Endothelial cell of umbilical vein (primary cell): ENCODE results near the gene IQGAP3. TPM values are rescaled to one million over a fixed set of nuclear protein-coding genes. Genes with fewer than 3 reads are reported as not detected.

Source experiments
- BruUV-seq: library from RNA; stranded (reverse); fragments of 400-500 nt; replicated peaks from 2 replicates; lab custom pipeline; 2021; lab: Mats Ljungman, UMichigan
- CTCF ChIA-PET: fragments of 300-600, 350-600 bp; sonication (Branson Sonifier 250); formaldehyde crosslinking; loops from one replicate; lab custom pipeline; 2021; ENCODE audit warnings: antibody characterized with exemption, inconsistent platforms; lab: Charles Lee
- POLR2A ChIA-PET: fragments of 300-600, 350-600 bp; sonication (Branson Sonifier 250); formaldehyde crosslinking; loops from one replicate; lab custom pipeline; 2021; ENCODE audit warnings: antibody characterized with exemption, inconsistent platforms; lab: Charles Lee
- DNase-seq: peaks from one replicate; pipeline ENCODE4 v3.0.0-alpha.2; 2011; ENCODE audit warnings: low read depth, low spot score
- FAIRE-seq: peaks from 2 replicates; lab custom pipeline; 2011; peaks lifted over from hg19 to GRCh38; lab: Jason Lieb, UNC
- H2AFZ ChIP-seq: 2 replicates; pipeline ENCODE4 v1.6.0; 2012; ENCODE audit warnings: low read depth, low read length, control low read depth, inconsistent platforms
- H3K27ac ChIP-seq: 2 replicates; pipeline ENCODE4 v1.5.1; 2011; ENCODE audit warnings: low read depth, mild to moderate bottlenecking, control low read depth, low read length, moderate library complexity; ENCODE audit not compliant: insufficient read depth
- H3K27me3 ChIP-seq, 2 experiments: 2 replicates each; pipeline versions ENCODE4 v1.6.0 to v1.6.1; 2011; ENCODE audit warnings: low read length in 2 of 2, mixed read lengths in 1 of 2; ENCODE audit not compliant: control insufficient read depth in 2 of 2, insufficient read depth in 2 of 2
- H3K36me3 ChIP-seq, 2 experiments: 2 replicates in 1 of 2; 3 replicates in 1 of 2; pipeline ENCODE4 v1.5.1; 2011; ENCODE audit warnings: low read length in 2 of 2, mild to moderate bottlenecking in 1 of 2, moderate library complexity in 1 of 2; ENCODE audit not compliant: control insufficient read depth in 2 of 2, insufficient read depth in 2 of 2; ENCODE audit errors: extremely low read depth in 1 of 2
- H3K4me1 ChIP-seq: 3 replicates; pipeline ENCODE4 v1.5.1; 2011; ENCODE audit warnings: mild to moderate bottlenecking, low read length; ENCODE audit not compliant: control insufficient read depth, insufficient read depth; ENCODE audit errors: extremely low read depth
- H3K4me2 ChIP-seq: 2 replicates; pipeline ENCODE4 v1.6.1; 2011; ENCODE audit warnings: low read length, control low read depth, mixed read lengths; ENCODE audit not compliant: insufficient read depth
- H3K4me3 ChIP-seq, 3 experiments: fragments of 200-600 bp in 1 of 3; sonication (generic), shearing (Covaris generic) in 1 of 3; replicated peaks in 1 of 3; 2 replicates each; pipeline ENCODE4 v1.5.1; 2011 to 2016; ENCODE audit warnings: control low read depth in 3 of 3, low read length in 3 of 3, mild to moderate bottlenecking in 2 of 3, inconsistent platforms in 1 of 3, low read depth in 1 of 3, moderate library complexity in 1 of 3; ENCODE audit not compliant: insufficient read depth in 1 of 3
- H3K79me2 ChIP-seq: 2 replicates; pipeline ENCODE4 v1.6.0; 2012; ENCODE audit warnings: low read length, inconsistent platforms; ENCODE audit not compliant: control insufficient read depth, insufficient read depth
- H3K9ac ChIP-seq: replicated peaks from 2 replicates; pipeline ENCODE3; 2011; ENCODE audit warnings: low read length, control low read depth; ENCODE audit not compliant: insufficient read depth; ENCODE audit errors: extremely low read depth
- H3K9me1 ChIP-seq: replicated peaks from 3 replicates; pipeline ENCODE4 v1.6.0; 2011; ENCODE audit warnings: mild to moderate bottlenecking, low read length; ENCODE audit not compliant: control insufficient read depth, insufficient read depth; ENCODE audit errors: extremely low read depth
- H3K9me3 ChIP-seq: replicated peaks from 2 replicates; pipeline ENCODE4 v1.5.1; 2012; ENCODE audit warnings: low read length, inconsistent platforms; ENCODE audit not compliant: control insufficient read depth, insufficient read depth
- H4K20me1 ChIP-seq: replicated peaks from 2 replicates; pipeline ENCODE3; 2011; ENCODE audit warnings: mild to moderate bottlenecking, low read length; ENCODE audit not compliant: control insufficient read depth, insufficient read depth; ENCODE audit errors: extremely low read depth
- CTCF ChIP-seq, 2 donors: IDR thresholded peaks; 1 replicate in 1 of 2; 2 replicates in 1 of 2; pipeline ENCODE4 v1.5.1; 2011; ENCODE audit warnings: low read length in 2 of 2, mild to moderate bottlenecking in 2 of 2, moderate library complexity in 2 of 2, control low read depth in 1 of 2, inconsistent platforms in 1 of 2, low read depth in 1 of 2; ENCODE audit not compliant: insufficient read depth in 1 of 2; ENCODE audit errors: extremely low read depth in 1 of 2
- EZH2 ChIP-seq: IDR thresholded peaks from 2 replicates; pipeline ENCODE4 v1.6.1; 2012; ENCODE audit warnings: borderline replicate concordance, low read depth, mild to moderate bottlenecking, moderate library complexity, low read length, inconsistent platforms; ENCODE audit not compliant: severe bottlenecking
- FOS ChIP-seq: IDR thresholded peaks from 2 replicates; pipeline ENCODE4 v1.6.1; 2011; ENCODE audit warnings: mild to moderate bottlenecking, low read length, moderate library complexity, borderline replicate concordance; ENCODE audit not compliant: insufficient read depth
- GATA2 ChIP-seq: IDR thresholded peaks from 2 replicates; pipeline ENCODE4 v1.7.0; 2011; ENCODE audit warnings: low read depth, mild to moderate bottlenecking, moderate library complexity, mixed read lengths, low read length; ENCODE audit not compliant: insufficient read length, insufficient read depth
- JUN ChIP-seq: IDR thresholded peaks from 2 replicates; pipeline ENCODE4 v1.6.1; 2011; ENCODE audit warnings: borderline replicate concordance, low read depth; ENCODE audit not compliant: insufficient read length, insufficient read depth
- MAX ChIP-seq: IDR thresholded peaks from 2 replicates; pipeline ENCODE4 v1.6.1; 2011; ENCODE audit not compliant: insufficient read depth, insufficient read length
- MYC ChIP-seq: IDR thresholded peaks from one replicate; pipeline ENCODE4 v1.6.1; 2011; ENCODE audit warnings: mild to moderate bottlenecking, low read depth, low read length
- POLR2A ChIP-seq: IDR thresholded peaks from 2 replicates; pipeline ENCODE4 v1.6.1; 2012; ENCODE audit warnings: low read depth, mild to moderate bottlenecking, control low read depth, low read length
- POLR2AphosphoS5 ChIP-seq: IDR thresholded peaks from 2 replicates; pipeline ENCODE4 v1.6.1; 2012; ENCODE audit warnings: low read depth, mild to moderate bottlenecking, control low read depth, low read length, moderate library complexity; ENCODE audit not compliant: insufficient read depth
- dilution Hi-C: fragments of 300-500 bp; cut with MboI; formaldehyde crosslinking; loops from one replicate; pipeline ENCODE4 v1.15.0; 2019; ENCODE audit warnings: low sequenced_read_pairs; ENCODE audit not compliant: extremely low pct_ligation_motif_present
- intact Hi-C: fragments of 100-400 bp; cut with micrococcal nuclease; formaldehyde crosslinking; loops from one replicate; pipeline ENCODE4 v1.10.0; 2022
- polyA plus RNA-seq, 4 experiments: library from polyadenylated mRNA; depleted of rRNA in 3 of 4; stranded (reverse) in 3 of 4; unstranded in 1 of 4; fragments of >200 nt; gene quantifications; 2 replicates each; pipeline versions ENCODE4 v1.2.1 to v1.2.3, GENCODE V29; 2011 to 2012; ENCODE audit warnings: missing spikeins in 1 of 4
- total RNA-seq: library from RNA; stranded (reverse); gene quantifications from 2 replicates; pipeline ENCODE4 v1.2.3, GENCODE V29; 2021

The IQGAP3 gene
- total and polyA plus RNA-seq, 2 donors (not counting 3 experiments of a cell fraction or from before 2014, with no cell fraction given), result 28.3 to 60.7 TPM

GRCh38 chr1:156599811-156600210, 27.4 kb upstream of the IQGAP3 start:
- FAIRE-seq, result no peak
- Histone ChIP-seq H3K27ac (no peak overlapping the region), H3K79me2 (peaks cover 19% of the 10 kb centered on the region), H4K20me1 (no peaks in the 10 kb centered on the region), H2AFZ (no peak overlapping the region), H3K36me3 (peaks cover 0 to 24% of the 10 kb centered on the region in 2 experiments), H3K27me3 (no peaks in the 10 kb centered on the region), H3K4me3 (no peak overlapping the region), H3K9ac (no peak overlapping the region), H3K9me3 (no peaks in the 10 kb centered on the region), H3K9me1 (no peaks in the 10 kb centered on the region), H3K4me1 (peaks cover 10% of the 10 kb centered on the region), H3K4me2 (no peak overlapping the region)
- POLR2A ChIA-PET, result no interaction called here
- no TSS peak for BruUV-seq
- dilution Hi-C loops (no loop called here), intact Hi-C loops (loop anchor here (2.0 kb wide), 2 partner anchors 15 to 143 kb away; no protein-coding TSS in a partner anchor)
- DNase-seq, result no peak
- CTCF ChIA-PET, result interaction anchor here (1.1 to 1.8 kb wide), 6 partner anchors 8 to 214 kb away, joined by 3 to 11 read pairs (median 4); partner anchors contain the start of gene NAXE
- no peak for TF ChIP-seq GATA2
- TF ChIP-seq JUN, result no peak

GRCh38 chr1:156598731-156599432, 26.5 kb upstream of the IQGAP3 start:
- H2AFZ ChIP-seq, result no peak overlapping the region
- H4K20me1 ChIP-seq, result no peaks in the 10 kb centered on the region
- no peaks in the 10 kb centered on the region for H3K27me3 ChIP-seq
- intact Hi-C loops, result no loop called here
- no peak overlapping the region for H3K4me3 ChIP-seq
- H3K4me1 ChIP-seq, result peaks cover 10% of the 10 kb centered on the region
- peaks cover 0 to 29% of the 10 kb centered on the region in 2 experiments for H3K36me3 ChIP-seq
- POLR2A ChIA-PET, result no interaction called here
- no TSS peak for BruUV-seq
- FAIRE-seq, result no peak
- no peaks in the 10 kb centered on the region for H3K9me1 ChIP-seq
- dilution Hi-C loops, result no loop called here
- DNase-seq, result no peak
- H3K27ac ChIP-seq, result no peak overlapping the region
- no peak for TF ChIP-seq POLR2AphosphoS5
- no peak for TF ChIP-seq POLR2A
- TF ChIP-seq GATA2, result no peak
- TF ChIP-seq CTCF (IDR thresholded peaks at IDR 0.05; ENCODE audit: extremely low read depth in 1 of 2, insufficient read depth in 1 of 2, low read depth in 1 of 2, low read length in 2 of 2), result no peak
- no peak for TF ChIP-seq MYC
- no peak for TF ChIP-seq EZH2
- TF ChIP-seq MAX, result no peak
- TF ChIP-seq JUN, result no peak
- no peak for TF ChIP-seq FOS
- H3K4me2 ChIP-seq, result no peak overlapping the region
- CTCF ChIA-PET, result interaction anchor here (1.0 to 1.8 kb wide), 6 partner anchors 8 to 213 kb away, joined by 3 to 5 read pairs (median 3); partner anchors contain the start of gene NAXE
- H3K9ac ChIP-seq, result no peak overlapping the region
- peaks cover 19% of the 10 kb centered on the region for H3K79me2 ChIP-seq
- H3K9me3 ChIP-seq, result no peaks in the 10 kb centered on the region
